ENCODE measurements around the gene GADD45A. TPM values are rescaled to one million over a fixed set of nuclear protein-coding genes. Genes with fewer than 3 reads are reported as not detected.

The GADD45A gene
- total and polyA plus RNA-seq, 9 of the 15 experiments (the other 6 are each of a cell fraction or from before 2014, with no cell fraction given) = 21.3 to 156 (median 62.1) TPM

DNA sequence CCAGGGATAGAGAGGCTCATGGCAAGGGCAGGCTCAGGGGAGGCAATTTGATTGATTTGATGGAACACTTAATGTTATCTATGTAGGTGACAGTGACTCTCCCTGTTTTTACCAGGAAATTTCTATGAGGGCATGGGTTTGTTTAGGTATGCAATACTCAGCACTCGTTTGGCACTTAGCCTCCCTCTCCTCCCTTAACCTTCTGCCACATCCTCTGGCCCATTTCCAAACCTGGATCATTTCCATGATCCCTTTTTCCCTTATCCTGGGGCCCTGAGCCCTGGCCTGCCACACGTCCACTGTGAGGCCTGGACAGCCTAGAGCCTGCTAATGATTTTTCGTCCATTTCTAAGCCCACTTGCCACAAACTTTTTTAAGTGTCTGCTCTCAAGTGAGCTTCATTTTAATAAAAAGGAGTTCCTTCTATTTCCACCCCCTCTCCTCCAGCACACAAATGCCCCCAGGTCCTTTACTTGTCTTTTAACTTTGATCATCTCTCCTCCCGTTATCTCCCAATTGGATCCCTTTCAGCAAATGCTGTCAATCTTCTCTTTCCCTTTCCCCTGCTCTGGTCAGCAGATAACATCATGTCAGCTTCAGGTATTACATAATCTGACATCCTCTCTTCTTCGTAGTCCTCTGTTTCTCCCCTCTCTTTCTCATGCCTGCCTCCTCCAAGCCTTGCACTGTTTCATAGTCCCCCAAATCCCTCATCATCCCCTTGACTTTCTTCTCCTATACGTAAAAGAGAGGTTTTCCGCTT lies 37.8 kb upstream of the GADD45A start (continued):
- TF ChIP-seq ZNF354B (CRISPR knock-in tag; IDR thresholded peaks at IDR 0.05) (no peak), MIER1 (IDR thresholded peaks at IDR 0.05; ENCODE audit: low read depth) (no peak), DPF2 (IDR thresholded peaks at IDR 0.05) (no peak), HDGF (IDR thresholded peaks at IDR 0.05) (0 out of 2 replicates have a peak, but pooled peaks have one; percentile 24), ZZZ3 (IDR thresholded peaks at IDR 0.05) (no peak), MYNN (IDR thresholded peaks at IDR 0.05) (0 out of 2 replicates have a peak, but pooled peaks have one; percentile 5), MYNN (CRISPR knock-in tag; IDR thresholded peaks at IDR 0.05) (no peak), SIN3A (IDR thresholded peaks at IDR 0.05; ENCODE audit: borderline replicate concordance in 2 of 2, control insufficient read depth in 1 of 2, low read depth in 2 of 2, low read length in 2 of 2) (no peak), BCL6 (CRISPR knock-in tag; IDR thresholded peaks at IDR 0.05) (no peak), HDAC1 (IDR thresholded peaks at IDR 0.05) (peak in 1 of 2 experiments; percentile 45; a peak in 1 of 4 replicates), CEBPG (CRISPR knock-in tag; IDR thresholded peaks at IDR 0.05) (no peak), CEBPG (tag; conservative IDR thresholded peaks at IDR 0.05 in 1 of 2, IDR thresholded peaks at IDR 0.05 in 1 of 2) (peak; percentile 21 to 29; a peak in 2 of 4 replicates)
- TF ChIP-seq, protein P1, sequence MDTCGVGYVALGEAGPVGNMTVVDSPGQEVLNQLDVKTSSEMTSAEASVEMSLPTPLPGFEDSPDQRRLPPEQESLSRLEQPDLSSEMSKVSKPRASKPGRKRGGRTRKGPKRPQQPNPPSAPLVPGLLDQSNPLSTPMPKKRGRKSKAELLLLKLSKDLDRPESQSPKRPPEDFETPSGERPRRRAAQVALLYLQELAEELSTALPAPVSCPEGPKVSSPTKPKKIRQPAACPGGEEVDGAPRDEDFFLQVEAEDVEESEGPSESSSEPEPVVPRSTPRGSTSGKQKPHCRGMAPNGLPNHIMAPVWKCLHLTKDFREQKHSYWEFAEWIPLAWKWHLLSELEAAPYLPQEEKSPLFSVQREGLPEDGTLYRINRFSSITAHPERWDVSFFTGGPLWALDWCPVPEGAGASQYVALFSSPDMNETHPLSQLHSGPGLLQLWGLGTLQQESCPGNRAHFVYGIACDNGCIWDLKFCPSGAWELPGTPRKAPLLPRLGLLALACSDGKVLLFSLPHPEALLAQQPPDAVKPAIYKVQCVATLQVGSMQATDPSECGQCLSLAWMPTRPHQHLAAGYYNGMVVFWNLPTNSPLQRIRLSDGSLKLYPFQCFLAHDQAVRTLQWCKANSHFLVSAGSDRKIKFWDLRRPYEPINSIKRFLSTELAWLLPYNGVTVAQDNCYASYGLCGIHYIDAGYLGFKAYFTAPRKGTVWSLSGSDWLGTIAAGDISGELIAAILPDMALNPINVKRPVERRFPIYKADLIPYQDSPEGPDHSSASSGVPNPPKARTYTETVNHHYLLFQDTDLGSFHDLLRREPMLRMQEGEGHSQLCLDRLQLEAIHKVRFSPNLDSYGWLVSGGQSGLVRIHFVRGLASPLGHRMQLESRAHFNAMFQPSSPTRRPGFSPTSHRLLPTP (IDR thresholded peaks at IDR 0.05; ENCODE audit: borderline replicate concordance, extremely low read depth, insufficient read length) = no peak
- TF ChIP-seq, protein P2, sequence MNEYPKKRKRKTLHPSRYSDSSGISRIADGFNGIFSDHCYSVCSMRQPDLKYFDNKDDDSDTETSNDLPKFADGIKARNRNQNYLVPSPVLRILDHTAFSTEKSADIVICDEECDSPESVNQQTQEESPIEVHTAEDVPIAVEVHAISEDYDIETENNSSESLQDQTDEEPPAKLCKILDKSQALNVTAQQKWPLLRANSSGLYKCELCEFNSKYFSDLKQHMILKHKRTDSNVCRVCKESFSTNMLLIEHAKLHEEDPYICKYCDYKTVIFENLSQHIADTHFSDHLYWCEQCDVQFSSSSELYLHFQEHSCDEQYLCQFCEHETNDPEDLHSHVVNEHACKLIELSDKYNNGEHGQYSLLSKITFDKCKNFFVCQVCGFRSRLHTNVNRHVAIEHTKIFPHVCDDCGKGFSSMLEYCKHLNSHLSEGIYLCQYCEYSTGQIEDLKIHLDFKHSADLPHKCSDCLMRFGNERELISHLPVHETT (CRISPR knock-in tag; conservative IDR thresholded peaks at IDR 0.05 in 1 of 2, IDR thresholded peaks at IDR 0.05 in 1 of 2) = no peak
